ENCODE results near the gene FRAS1.

The FRAS1 gene

GRCh38 chr4:78552389-78553042 lies 495.4 kb downstream of the FRAS1 start:
- peak overlapping the region; percentile 65 to 81 (median 79) for H3K27ac Mint-ChIP-seq
- H3K4me1 Mint-ChIP-seq = peaks cover 5% of the 10 kb centered on the region
- H3K36me3 Mint-ChIP-seq (ENCODE audit: low read depth) = no peaks in the 10 kb centered on the region
- no peaks in the 10 kb centered on the region for H3K9me3 Mint-ChIP-seq
- H3K4me3 Mint-ChIP-seq = peak overlapping the region; percentile 58 to 69 (median 61)
- H3K27me3 Mint-ChIP-seq (ENCODE audit: low read depth) = peaks cover 36% of the 10 kb centered on the region
- TF ChIP-seq CTCF (IDR thresholded peaks at IDR 0.05; ENCODE audit: unreplicated experiment in 3 of 3) = no peak

- Mint-ChIP-seq H3K27me3 (ENCODE audit: low read depth) (peaks cover 36% of the 10 kb centered on the region), H3K27ac (peak overlapping the region in 2 of 3 experiments; percentile 79 to 81), H3K4me3 (peak overlapping the region in 2 of 3 experiments; percentile 23 to 47), H3K9me3 (no peaks in the 10 kb centered on the region), H3K4me1 (peaks cover 5% of the 10 kb centered on the region), H3K36me3 (ENCODE audit: low read depth) (no peaks in the 10 kb centered on the region)
- TF ChIP-seq CTCF (IDR thresholded peaks at IDR 0.05; ENCODE audit: unreplicated experiment in 3 of 3) = no peak
These were observed 495.9 kb downstream of the FRAS1 start for GRCh38 chr4:78553043-78553396.

GRCh38 chr4:78553529-78554060 lies 496.5 kb downstream of the FRAS1 start:
- Mint-ChIP-seq H3K9me3 (no peaks in the 10 kb centered on the region), H3K27me3 (ENCODE audit: low read depth) (peaks cover 36% of the 10 kb centered on the region), H3K27ac (no peak overlapping the region), H3K4me3 (peak overlapping the region in 2 of 3 experiments; percentile 23 to 47), H3K4me1 (peaks cover 5% of the 10 kb centered on the region), H3K36me3 (ENCODE audit: low read depth) (no peaks in the 10 kb centered on the region)
- TF ChIP-seq CTCF (IDR thresholded peaks at IDR 0.05; ENCODE audit: unreplicated experiment in 3 of 3) = no peak

GRCh38 chr4:78556665-78557064 lies 499.5 kb downstream of the FRAS1 start:
- no peaks in the 10 kb centered on the region for H3K36me3 Mint-ChIP-seq (ENCODE audit: low read depth)
- no peaks in the 10 kb centered on the region for H3K9me3 Mint-ChIP-seq
- H3K27me3 Mint-ChIP-seq (ENCODE audit: low read depth) = peaks cover 18% of the 10 kb centered on the region
- TF ChIP-seq CTCF (IDR thresholded peaks at IDR 0.05; ENCODE audit: unreplicated experiment in 3 of 3) = no peak
- no peak overlapping the region for H3K27ac Mint-ChIP-seq
- peaks cover under 1% of the 10 kb centered on the region for H3K4me1 Mint-ChIP-seq
- H3K4me3 Mint-ChIP-seq = no peak overlapping the region

- Mint-ChIP-seq H3K9me3 (no peaks in the 10 kb centered on the region), H3K27me3 (ENCODE audit: low read depth) (peaks cover 13% of the 10 kb centered on the region), H3K27ac (no peak overlapping the region), H3K4me3 (no peak overlapping the region), H3K36me3 (ENCODE audit: low read depth) (no peaks in the 10 kb centered on the region), H3K4me1 (peaks cover 7% of the 10 kb centered on the region)
- no peak for TF ChIP-seq CTCF (IDR thresholded peaks at IDR 0.05; ENCODE audit: unreplicated experiment in 3 of 3)
These were observed 500.7 kb downstream of the FRAS1 start for GRCh38 chr4:78557841-78558240.

GRCh38 chr4:78558410-78558809 lies 501.3 kb downstream of the FRAS1 start:
- no peaks in the 10 kb centered on the region for H3K9me3 Mint-ChIP-seq
- no peak overlapping the region for H3K27ac Mint-ChIP-seq
- no peak overlapping the region for H3K4me3 Mint-ChIP-seq
- peaks cover 9% of the 10 kb centered on the region for H3K27me3 Mint-ChIP-seq (ENCODE audit: low read depth)
- no peak for TF ChIP-seq CTCF (IDR thresholded peaks at IDR 0.05; ENCODE audit: unreplicated experiment in 3 of 3)
- H3K36me3 Mint-ChIP-seq (ENCODE audit: low read depth) = no peaks in the 10 kb centered on the region
- peaks cover 7% of the 10 kb centered on the region for H3K4me1 Mint-ChIP-seq

Measured in nephron (organoid).